ENCODE measurements around the gene MAP1A. TPM values are rescaled to one million over a fixed set of nuclear protein-coding genes. Genes with fewer than 3 reads are reported as not detected.
"Not testable (repeated sequence)": the region's sequence is repeated elsewhere in the genome, so short reads cannot be mapped to it uniquely, and the experiment has no call there.

Gene MAP1A
- polyA plus RNA-seq, 6 donors from 2014 or later, result 0.03 to 0.29 (median 0.05) TPM; not detected in 3

DNA sequence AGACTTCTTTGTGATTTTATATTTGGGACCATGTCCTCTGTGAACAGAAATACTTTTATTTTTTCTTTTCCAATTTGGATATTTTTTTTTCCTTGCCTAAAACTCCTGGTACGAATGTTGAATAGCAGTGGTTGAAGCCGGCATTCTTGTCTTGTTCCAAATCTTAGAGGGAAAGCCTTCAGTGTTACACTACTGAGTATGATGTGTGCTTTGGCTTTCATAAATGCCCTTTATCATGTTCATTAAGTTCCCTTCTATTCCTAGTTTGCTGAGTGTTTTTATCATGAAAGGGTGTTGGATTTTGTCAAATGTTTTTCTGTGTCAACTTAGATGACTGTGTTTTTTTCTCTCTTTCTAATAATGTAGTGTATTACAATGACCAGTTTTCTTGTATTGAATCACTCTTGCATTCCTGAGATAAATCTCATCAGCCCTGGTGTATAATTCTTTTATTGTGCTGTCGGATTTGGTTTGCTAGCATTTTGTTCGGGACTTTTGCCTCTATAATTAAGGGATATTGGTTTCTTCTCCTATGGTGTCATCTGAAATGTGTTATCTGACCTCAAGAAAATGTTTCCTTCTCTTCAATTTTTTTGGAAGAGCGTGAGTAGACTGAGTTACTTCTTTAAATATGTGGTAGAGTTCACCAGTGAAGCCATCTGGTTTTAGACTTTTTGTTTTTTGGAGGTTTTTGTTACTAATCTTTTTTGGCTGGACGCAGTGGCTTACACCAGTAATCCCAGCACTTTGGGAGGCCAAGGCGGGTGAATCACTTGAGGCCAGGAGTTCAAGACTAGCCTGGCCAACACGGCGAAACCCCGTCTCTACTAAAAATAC is 33.3 kb downstream of the MAP1A start:
- no peaks in the 10 kb centered on the region for H3K27me3 Mint-ChIP-seq
- DNase-seq, result no peak
- H3K27ac Mint-ChIP-seq, result peak overlapping the region in 1 of 6 donors; percentile 32
- H3K4me3 Mint-ChIP-seq, result no peak overlapping the region
- peaks cover 0 to 16% of the 10 kb centered on the region in 2 donors for H3K36me3 Mint-ChIP-seq
- no peaks in the 10 kb centered on the region for H3K4me1 Mint-ChIP-seq
- peaks cover 0 to 8% (median 0%) of the 10 kb centered on the region in 7 donors for H3K9me3 Mint-ChIP-seq
- no peak for ATAC-seq (ENCODE audit: low read depth in 2 of 2)

DNA sequence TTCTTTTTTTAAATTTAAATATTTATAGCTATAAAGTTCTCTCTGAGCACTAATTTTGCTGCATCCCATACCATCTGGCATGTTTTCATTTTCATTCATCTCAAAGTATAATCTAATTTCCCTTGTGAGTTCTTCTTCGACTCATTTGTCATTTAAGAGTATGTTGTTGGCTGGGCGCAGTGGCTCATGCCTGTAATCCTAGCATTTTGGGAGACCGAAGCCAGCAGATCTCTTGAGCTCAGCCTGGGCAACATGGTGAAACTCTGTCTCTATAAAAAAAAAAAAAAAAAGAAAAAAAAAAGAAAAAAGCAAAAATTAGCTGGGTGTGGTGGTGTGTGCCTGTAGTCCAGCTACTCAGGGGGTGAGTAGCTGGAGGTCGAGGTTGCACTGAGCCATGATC is 34.8 kb downstream of the MAP1A start:
- H3K4me1 Mint-ChIP-seq, result no peaks in the 10 kb centered on the region
- peak overlapping the region in 1 of 6 donors; percentile 54 for H3K27ac Mint-ChIP-seq
- no peaks in the 10 kb centered on the region for H3K27me3 Mint-ChIP-seq
- DNase-seq, result no peak
- no peak overlapping the region for H3K4me3 Mint-ChIP-seq
- H3K9me3 Mint-ChIP-seq, result peaks cover 0 to 6% (median 0%) of the 10 kb centered on the region in 7 donors
- ATAC-seq (ENCODE audit: low read depth in 2 of 2), result no peak
- H3K36me3 Mint-ChIP-seq, result peaks cover under 1 to 12% of the 10 kb centered on the region in 2 donors

DNA sequence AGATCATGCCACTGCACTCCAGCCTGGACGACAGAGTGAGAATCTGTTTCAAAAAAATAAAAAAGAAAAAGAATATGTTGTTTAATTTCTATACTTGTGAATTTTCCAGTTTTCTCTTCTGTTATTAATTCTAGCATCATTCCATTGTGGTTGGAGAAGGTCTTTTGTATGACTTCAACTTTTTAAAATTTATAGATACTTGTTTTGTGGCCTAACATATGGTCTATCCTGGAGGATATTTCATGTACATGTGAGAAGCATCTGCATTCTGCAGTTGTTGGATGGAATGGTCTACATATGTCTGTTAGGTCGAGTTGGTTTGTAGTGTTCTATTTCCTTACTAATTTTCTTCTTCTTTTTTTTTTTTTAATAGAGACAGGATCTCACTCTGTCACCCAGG is 35.6 kb downstream of the MAP1A start:
- no peak for DNase-seq
- peaks cover 7 to 15% of the 10 kb centered on the region in 2 donors for H3K36me3 Mint-ChIP-seq
- H3K9me3 Mint-ChIP-seq, result no peaks in the 10 kb centered on the region
- no peak overlapping the region for H3K27ac Mint-ChIP-seq
- ATAC-seq (ENCODE audit: low read depth in 2 of 2), result no peak
- no peaks in the 10 kb centered on the region for H3K4me1 Mint-ChIP-seq
- no peaks in the 10 kb centered on the region for H3K27me3 Mint-ChIP-seq
- no peak overlapping the region for H3K4me3 Mint-ChIP-seq

DNA sequence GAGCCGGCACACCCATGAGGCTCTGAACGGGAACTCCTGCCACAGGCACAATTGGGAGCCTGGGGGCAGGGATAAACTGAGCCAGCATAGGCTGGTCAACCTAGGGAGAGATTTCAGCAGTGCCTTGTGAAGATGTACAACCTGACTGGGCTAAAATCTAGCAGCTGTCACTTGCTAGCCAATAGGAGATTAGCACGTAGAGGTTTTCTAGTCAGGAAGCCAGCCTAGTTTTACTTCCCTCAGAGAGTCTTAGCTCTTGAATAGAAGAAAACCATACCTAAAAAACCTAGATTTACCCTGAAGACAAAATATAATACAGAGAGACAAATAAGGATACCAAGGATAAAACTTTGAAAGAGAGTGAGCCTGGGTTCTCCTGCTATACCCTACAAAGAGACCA is 45.3 kb downstream of the MAP1A start:
- not testable (repeated sequence) for DNase-seq, H3K27me3 Mint-ChIP-seq, H3K27ac Mint-ChIP-seq, H3K9me3 Mint-ChIP-seq, H3K36me3 Mint-ChIP-seq, H3K4me3 Mint-ChIP-seq, H3K4me1 Mint-ChIP-seq
- peak; percentile 50 to 60 for ATAC-seq (ENCODE audit: low read depth in 2 of 2)

DNA sequence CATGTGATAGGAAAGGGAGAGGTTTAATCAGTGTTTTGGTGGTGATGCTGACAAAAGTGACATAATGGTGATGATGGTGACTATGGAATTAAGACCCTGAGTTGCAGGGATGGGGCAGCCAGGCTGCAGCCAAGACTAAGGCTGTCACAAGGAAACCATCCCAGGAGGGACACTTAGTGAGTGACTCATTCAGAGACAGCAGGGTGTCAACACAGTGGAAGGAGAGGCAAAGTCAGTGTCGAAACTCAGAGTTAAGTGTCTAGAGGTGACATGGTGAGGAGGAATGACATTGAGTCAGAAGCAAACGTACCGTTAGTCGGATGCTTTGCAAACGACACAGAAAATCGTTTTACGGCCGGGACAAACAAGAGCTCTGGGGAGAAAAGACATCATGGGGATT is 46.4 kb downstream of the MAP1A start:
- not testable (repeated sequence) for H3K4me1 Mint-ChIP-seq; H3K27ac Mint-ChIP-seq; ATAC-seq (ENCODE audit: low read depth in 2 of 2); DNase-seq; H3K9me3 Mint-ChIP-seq; H3K4me3 Mint-ChIP-seq; H3K36me3 Mint-ChIP-seq; H3K27me3 Mint-ChIP-seq

DNA sequence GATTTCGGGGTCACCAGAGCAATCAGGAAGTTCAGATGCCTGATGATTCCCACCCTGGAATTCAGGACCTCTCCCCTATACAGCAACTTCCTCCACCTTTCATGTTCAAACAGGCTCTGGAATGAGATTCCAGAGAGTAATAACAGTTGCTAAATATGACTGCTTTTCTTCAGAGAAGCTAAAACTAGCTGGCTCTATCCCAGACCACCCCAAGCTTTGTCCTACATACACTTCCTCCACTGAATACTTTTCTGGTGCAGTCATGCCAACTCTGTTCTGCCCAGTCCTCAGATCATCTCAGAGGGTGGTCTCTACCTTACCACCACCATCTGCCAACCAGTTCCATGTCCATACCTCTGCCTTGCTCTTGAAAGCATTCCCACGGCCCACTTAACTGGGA is 49.2 kb downstream of the MAP1A start:
- not testable (repeated sequence) for H3K27ac Mint-ChIP-seq; H3K4me3 Mint-ChIP-seq; H3K36me3 Mint-ChIP-seq; H3K4me1 Mint-ChIP-seq; ATAC-seq (ENCODE audit: low read depth in 2 of 2); H3K27me3 Mint-ChIP-seq; DNase-seq; H3K9me3 Mint-ChIP-seq

DNA sequence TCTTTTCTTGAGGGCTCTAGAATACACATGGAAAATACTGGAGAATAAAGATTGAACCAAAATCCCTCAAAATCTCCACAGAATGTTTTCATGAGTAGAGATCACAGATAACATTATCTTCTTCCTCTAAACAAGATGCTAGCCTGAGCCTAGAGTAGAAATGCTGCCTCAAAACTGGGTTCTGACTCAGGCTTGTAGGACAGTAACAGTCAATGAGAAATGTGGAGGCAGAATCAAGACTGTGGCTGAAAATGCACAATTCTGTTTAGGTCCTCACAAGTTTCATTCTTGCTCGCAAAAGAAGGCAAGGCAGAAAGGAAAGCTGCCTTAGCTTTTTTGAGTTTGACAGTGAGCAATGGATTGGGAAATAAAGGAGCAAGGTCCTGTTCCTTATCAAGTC is 57.2 kb downstream of the MAP1A start:
- ATAC-seq (ENCODE audit: low read depth in 2 of 2), result not testable (repeated sequence)

More for the DNA sequence above, 57.2 kb downstream of the MAP1A start:
- DNase-seq, H3K27ac Mint-ChIP-seq, H3K36me3 Mint-ChIP-seq, H3K4me1 Mint-ChIP-seq, H3K27me3 Mint-ChIP-seq, H3K9me3 Mint-ChIP-seq, H3K4me3 Mint-ChIP-seq: not testable (repeated sequence)

Other genes with a start within 250 kb of the MAP1A start
- not detected for gene TGM7, start 215.4 kb upstream of the MAP1A start, polyA plus RNA-seq (ENCODE audit: low read depth in 6 of 6)
- gene LCMT2, start 187.0 kb upstream of the MAP1A start, polyA plus RNA-seq (ENCODE audit: low read depth in 6 of 6), result 1 to 10 TPM; 1.8 to 5.9 (median 4.7) TPM
- 10 to 100 TPM in 2 of 6 donors, 1 to 10 TPM in 4; 3.9 to 14.2 (median 9.7) TPM for gene ZSCAN29, start 146.6 kb upstream of the MAP1A start, polyA plus RNA-seq (ENCODE audit: low read depth in 6 of 6)
- 10 to 100 TPM in 5 of 6 donors, 1 to 10 TPM in 1; 3.1 to 16.5 (median 11.3) TPM for gene TUBGCP4, start 146.5 kb upstream of the MAP1A start, polyA plus RNA-seq (ENCODE audit: low read depth in 6 of 6)
- 10 to 100 TPM in 4 of 6 donors, 1 to 10 TPM in 2; 9.2 to 13.7 (median 11.4) TPM for gene TP53BP1, start 24.5 kb upstream of the MAP1A start, polyA plus RNA-seq (ENCODE audit: low read depth in 6 of 6)
- gene PPIP5K1, start 72.6 kb downstream of the MAP1A start, polyA plus RNA-seq (ENCODE audit: low read depth in 6 of 6), result 10 to 100 TPM in 2 of 6 donors, 1 to 10 TPM in 4; 4.2 to 19.9 (median 6.5) TPM
- gene CKMT1B, start 76.4 kb downstream of the MAP1A start, polyA plus RNA-seq (ENCODE audit: low read depth in 6 of 6), result not detected
- gene STRC, start 101.2 kb downstream of the MAP1A start, polyA plus RNA-seq (ENCODE audit: low read depth in 6 of 6), result not detected
- gene CATSPER2, start 131.2 kb downstream of the MAP1A start, polyA plus RNA-seq (ENCODE audit: low read depth in 6 of 6), result 1 to 10 TPM in 3 of 6 donors, under 1 TPM in 3; 0.21 to 1.3 (median 0.70) TPM
- gene CKMT1A, start 176.3 kb downstream of the MAP1A start, polyA plus RNA-seq (ENCODE audit: low read depth in 6 of 6), result not detected
- gene PDIA3, start 228.8 kb downstream of the MAP1A start, polyA plus RNA-seq (ENCODE audit: low read depth in 6 of 6), result 100 to 1,000 TPM; 251 to 358 (median 278) TPM

Data from naive B cell (primary cell).